Panc1 (cell line): ENCODE measurements around the gene MNAT1. TPM values are rescaled to one million over a fixed set of nuclear protein-coding genes. Genes with fewer than 3 reads are reported as not detected.

Source experiments
- ATAC-seq: fragments of 200-7000 bp; cut with Tn5 transposase; 2 replicates; pipeline ENCODE4 v1.9.1; 2020; ENCODE audit warnings: mild to moderate bottlenecking, moderate library complexity
- BruUV-seq: library from RNA; stranded (reverse); fragments of 400-500 nt; replicated peaks from 2 replicates; lab custom pipeline; 2021; lab: Mats Ljungman, UMichigan
- CTCF ChIA-PET: fragments of 300-600 bp; sonication (Branson Sonifier 250); formaldehyde crosslinking; loops from one replicate; lab custom pipeline; 2022; ENCODE audit warnings: antibody characterized with exemption; lab: Charles Lee
- POLR2A ChIA-PET: fragments of 300-600 bp; sonication (Branson Sonifier 250); formaldehyde crosslinking; loops from one replicate; lab custom pipeline; 2022; ENCODE audit warnings: antibody characterized with exemption; lab: Charles Lee
- DNase-seq: peaks from one replicate; pipeline ENCODE4 v3.0.0-alpha.2; 2010; ENCODE audit warnings: low read depth, low spot score
- H3K27ac ChIP-seq: 2 replicates; pipeline ENCODE4 v1.5.1; 2011; ENCODE audit warnings: mild to moderate bottlenecking, low read length, inconsistent platforms
- H3K27me3 ChIP-seq: fragments of 200-500 bp; sonication (Bioruptor generic); 2 replicates; pipeline ENCODE4 v1.6.0; 2014; ENCODE audit warnings: low read length, inconsistent platforms; ENCODE audit not compliant: control insufficient read depth, insufficient read depth
- H3K36me3 ChIP-seq: fragments of 200-500 bp; sonication (Bioruptor generic); 2 replicates; pipeline ENCODE4 v1.5.1; 2014; ENCODE audit warnings: inconsistent platforms, mild to moderate bottlenecking, low read length, moderate library complexity; ENCODE audit not compliant: control insufficient read depth, insufficient read depth
- H3K4me1 ChIP-seq: 2 replicates; pipeline ENCODE4 v1.5.1; 2011; ENCODE audit warnings: inconsistent platforms, mild to moderate bottlenecking, low read length, moderate library complexity; ENCODE audit not compliant: control insufficient read depth, insufficient read depth
- H3K4me3 ChIP-seq, 2 experiments: 2 replicates each; pipeline ENCODE4 v1.5.1; 2011 to 2012; ENCODE audit warnings: low read depth in 2 of 2, low read length in 2 of 2, mild to moderate bottlenecking in 2 of 2, inconsistent platforms in 1 of 2, moderate library complexity in 1 of 2
- H3K9me3 ChIP-seq: fragments of 200-500 bp; sonication (Bioruptor generic); 2 replicates; pipeline ENCODE4 v1.5.1; 2014; ENCODE audit warnings: low read depth, mild to moderate bottlenecking, inconsistent platforms, low read length, moderate library complexity; ENCODE audit not compliant: control insufficient read depth, insufficient read depth
- CTCF ChIP-seq: fragments of 450-650 bp; IDR thresholded peaks from 2 replicates; pipeline ENCODE4 v1.5.1; 2017; ENCODE audit warnings: mild to moderate bottlenecking
- POLR2AphosphoS5 ChIP-seq: IDR thresholded peaks from 2 replicates; pipeline ENCODE4 v1.6.1; 2012; ENCODE audit warnings: mild to moderate bottlenecking, low read depth, low read length, moderate library complexity
- REST ChIP-seq, 2 experiments: IDR thresholded peaks; 2 replicates each; pipeline ENCODE4 v1.6.1; 2011 to 2012; ENCODE audit warnings: low read depth in 2 of 2, control low read depth in 1 of 2, low read length in 1 of 2, mild to moderate bottlenecking in 1 of 2, moderate library complexity in 1 of 2; ENCODE audit not compliant: insufficient read depth in 1 of 2
- SIN3A ChIP-seq: IDR thresholded peaks from 2 replicates; pipeline ENCODE4 v1.6.1; 2012; ENCODE audit warnings: low read depth, mild to moderate bottlenecking, low read length, moderate library complexity, borderline replicate concordance; ENCODE audit not compliant: insufficient read depth
- TCF7L2 ChIP-seq: IDR thresholded peaks from 2 replicates; pipeline ENCODE4 v1.6.1; 2011; ENCODE audit warnings: mild to moderate bottlenecking, low read depth, low read length, inconsistent platforms
- in situ Hi-C: cut with HindIII; loops from 2 replicates; pipeline ENCODE4 v1.10.0; 2016; ENCODE audit warnings: low sequenced_read_pairs, low pct_unique_long_range_greater_than_20kb
- intact Hi-C: fragments of 100-400 bp; cut with micrococcal nuclease; formaldehyde crosslinking; loops from one replicate; pipeline ENCODE4 v1.10.0; 2022; ENCODE audit not compliant: unreplicated experiment
- total RNA-seq: library from RNA; stranded (reverse); gene quantifications from one replicate; pipeline ENCODE4 v1.2.1, GENCODE V29; 2021; ENCODE audit not compliant: unreplicated experiment

The MNAT1 gene
- total RNA-seq, 1 experiment from 2014 or later: 29.4 TPM

GRCh38 chr14:60691383-60692113 is 43.0 kb upstream of the MNAT1 start:
- Histone ChIP-seq H3K27ac (no peak overlapping the region), H3K4me3 (no peak overlapping the region), H3K4me1 (no peaks in the 10 kb centered on the region), H3K27me3 (no peaks in the 10 kb centered on the region), H3K9me3 (no peaks in the 10 kb centered on the region), H3K36me3 (no peaks in the 10 kb centered on the region)
- POLR2A ChIA-PET: interaction anchor here (0.5 kb wide), 1 partner anchor 111 kb away, joined by 13 read pairs; no protein-coding TSS in a partner anchor
- DNase-seq (no peak), ATAC-seq (no peak)
- CTCF ChIA-PET: no interaction called here
- BruUV-seq: no TSS peak
- in situ Hi-C loops: no loop called here
- intact Hi-C loops: no loop called here
- TF ChIP-seq REST (IDR thresholded peaks at IDR 0.05; ENCODE audit: insufficient read depth in 1 of 2, low read depth in 2 of 2, low read length in 1 of 2): no peak
- no peak for TF ChIP-seq POLR2AphosphoS5
- TF ChIP-seq TCF7L2: no peak
- no peak for TF ChIP-seq CTCF
- TF ChIP-seq SIN3A: no peak

- in situ Hi-C loops: no loop called here
- H3K27me3 ChIP-seq: no peaks in the 10 kb centered on the region
- H3K4me3 ChIP-seq: no peak overlapping the region
- ATAC-seq (no peak), DNase-seq (no peak)
- no peaks in the 10 kb centered on the region for H3K4me1 ChIP-seq
- POLR2A ChIA-PET: no interaction called here
- TF ChIP-seq POLR2AphosphoS5 (no peak), TCF7L2 (no peak), REST (IDR thresholded peaks at IDR 0.05; ENCODE audit: insufficient read depth in 1 of 2, low read depth in 2 of 2, low read length in 1 of 2) (no peak), SIN3A (no peak), CTCF (no peak)
- H3K36me3 ChIP-seq: no peaks in the 10 kb centered on the region
- no TSS peak for BruUV-seq
- intact Hi-C loops: no loop called here
- CTCF ChIA-PET: no interaction called here
- no peaks in the 10 kb centered on the region for H3K9me3 ChIP-seq
- no peak overlapping the region for H3K27ac ChIP-seq
Measured at GRCh38 chr14:60695327-60695726, 39.2 kb upstream of the MNAT1 start.
